Fibroblast of the aortic adventitia (primary cell): Measurements from ENCODE around the gene THEM5. TPM values are rescaled to one million over a fixed set of nuclear protein-coding genes. Genes with fewer than 3 reads are reported as not detected.
A peak's percentile ranks its signal among the peaks of the same experiment; 100 is the strongest.
"Not testable (repeated sequence)": the region's sequence is repeated elsewhere in the genome, so short reads cannot be mapped to it uniquely, and the experiment has no call there.

Experiments used
- DNase-seq: peaks from one replicate; pipeline ENCODE4 v3.0.0-alpha.2; 2010; ENCODE audit warnings: low read depth
- H3K4me3 ChIP-seq: 2 replicates; pipeline ENCODE4 v1.5.1; 2011; ENCODE audit warnings: low read depth, mild to moderate bottlenecking, control low read depth, low read length, moderate library complexity
- total RNA-seq: library from RNA; depleted of rRNA; stranded (reverse); fragments of >200 nt; gene quantifications from 2 replicates; pipeline ENCODE4 v1.2.3, GENCODE V29; 2012; ENCODE audit warnings: low replicate concordance
- TF ChIP-seq, protein P1 (sequence below): IDR thresholded peaks from 2 replicates; pipeline ENCODE4 v1.5.1; 2011; ENCODE audit warnings: mild to moderate bottlenecking, low read length, control low read depth, inconsistent platforms; ENCODE audit not compliant: insufficient read depth

The THEM5 gene, protein sequence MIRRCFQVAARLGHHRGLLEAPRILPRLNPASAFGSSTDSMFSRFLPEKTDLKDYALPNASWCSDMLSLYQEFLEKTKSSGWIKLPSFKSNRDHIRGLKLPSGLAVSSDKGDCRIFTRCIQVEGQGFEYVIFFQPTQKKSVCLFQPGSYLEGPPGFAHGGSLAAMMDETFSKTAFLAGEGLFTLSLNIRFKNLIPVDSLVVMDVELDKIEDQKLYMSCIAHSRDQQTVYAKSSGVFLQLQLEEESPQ
- not detected in 2 replicates for total RNA-seq

DNA sequence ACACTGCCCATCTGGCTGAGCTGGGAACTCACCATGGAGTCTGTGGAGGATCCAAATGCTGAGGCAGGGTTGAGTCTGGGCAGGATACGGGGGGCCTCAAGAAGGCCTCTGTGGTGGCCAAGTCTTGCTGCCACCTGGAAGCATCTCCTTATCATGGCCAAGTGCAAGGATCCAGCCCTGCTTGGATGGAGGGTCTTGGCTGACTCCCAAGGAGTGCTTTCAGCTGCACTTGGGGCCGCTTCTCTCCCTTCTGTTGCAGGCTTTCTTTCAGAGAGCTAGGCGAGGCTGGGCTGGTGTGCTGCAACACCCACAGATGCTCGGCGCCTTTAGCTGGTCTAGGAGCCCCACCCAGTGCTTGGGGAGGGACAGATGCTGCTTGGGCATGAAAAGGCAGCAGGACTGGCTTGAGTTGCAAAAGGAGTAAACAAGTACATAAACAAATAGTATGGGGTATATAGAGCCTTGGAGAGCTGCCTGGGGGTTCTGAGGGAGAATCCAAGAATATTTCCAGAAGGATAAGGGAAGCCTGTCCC lies at the start of gene THEM5:
Gene THEM5, minus strand, starts transcription at position 302 of the 533 bp plus-strand sequence. Its CDS starts 147 bp downstream, at position 155.
- TF ChIP-seq, protein P1, sequence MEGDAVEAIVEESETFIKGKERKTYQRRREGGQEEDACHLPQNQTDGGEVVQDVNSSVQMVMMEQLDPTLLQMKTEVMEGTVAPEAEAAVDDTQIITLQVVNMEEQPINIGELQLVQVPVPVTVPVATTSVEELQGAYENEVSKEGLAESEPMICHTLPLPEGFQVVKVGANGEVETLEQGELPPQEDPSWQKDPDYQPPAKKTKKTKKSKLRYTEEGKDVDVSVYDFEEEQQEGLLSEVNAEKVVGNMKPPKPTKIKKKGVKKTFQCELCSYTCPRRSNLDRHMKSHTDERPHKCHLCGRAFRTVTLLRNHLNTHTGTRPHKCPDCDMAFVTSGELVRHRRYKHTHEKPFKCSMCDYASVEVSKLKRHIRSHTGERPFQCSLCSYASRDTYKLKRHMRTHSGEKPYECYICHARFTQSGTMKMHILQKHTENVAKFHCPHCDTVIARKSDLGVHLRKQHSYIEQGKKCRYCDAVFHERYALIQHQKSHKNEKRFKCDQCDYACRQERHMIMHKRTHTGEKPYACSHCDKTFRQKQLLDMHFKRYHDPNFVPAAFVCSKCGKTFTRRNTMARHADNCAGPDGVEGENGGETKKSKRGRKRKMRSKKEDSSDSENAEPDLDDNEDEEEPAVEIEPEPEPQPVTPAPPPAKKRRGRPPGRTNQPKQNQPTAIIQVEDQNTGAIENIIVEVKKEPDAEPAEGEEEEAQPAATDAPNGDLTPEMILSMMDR: no peak
- no peak for DNase-seq

DNA sequence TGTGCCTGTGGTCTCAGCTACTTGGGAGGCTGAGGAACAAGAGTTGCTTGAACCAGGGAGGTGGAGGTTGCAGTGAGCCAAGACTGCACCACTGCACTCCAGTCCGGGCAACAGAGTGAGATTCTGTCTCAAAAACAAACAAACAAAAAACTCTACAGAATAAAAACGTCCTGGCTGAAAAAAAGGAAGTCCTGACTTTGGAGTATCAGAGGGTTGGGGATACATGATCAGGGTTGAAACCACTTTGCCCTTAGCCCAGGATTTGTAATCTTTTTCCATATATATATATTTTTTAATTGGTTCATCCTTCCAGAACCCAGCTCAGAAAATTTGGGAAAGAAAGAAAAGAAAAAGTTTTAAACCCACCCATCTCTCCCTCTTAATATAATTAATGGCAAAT lies 49.3 kb upstream of the THEM5 start:
- no peak overlapping the region for H3K4me3 ChIP-seq
- no peak for DNase-seq
- TF ChIP-seq, protein P1: no peak

More for the DNA sequence above, at the start of gene THEM5:
- H3K4me3 ChIP-seq: no peak within 1 kb of the TSS

DNA sequence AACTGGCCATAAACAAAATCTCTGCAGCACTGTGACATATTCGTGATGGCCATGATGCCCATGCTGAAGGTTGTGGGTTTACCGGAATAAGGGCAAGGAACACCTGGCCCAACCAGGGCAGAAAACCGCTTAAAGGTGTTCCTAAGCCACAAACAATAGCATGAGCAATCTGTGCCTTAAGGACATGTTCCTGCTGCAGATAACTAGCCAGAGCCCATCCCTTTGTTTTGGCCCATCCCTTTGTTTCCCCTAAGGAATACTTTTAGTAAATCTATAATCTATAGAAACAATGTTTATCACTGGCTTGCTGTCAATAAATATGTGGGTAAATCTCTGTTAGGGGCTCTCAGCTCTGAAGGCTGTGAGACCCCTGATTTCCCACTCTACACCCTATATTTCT lies 47.3 kb upstream of the THEM5 start:
- not testable (repeated sequence) for H3K4me3 ChIP-seq

DNA sequence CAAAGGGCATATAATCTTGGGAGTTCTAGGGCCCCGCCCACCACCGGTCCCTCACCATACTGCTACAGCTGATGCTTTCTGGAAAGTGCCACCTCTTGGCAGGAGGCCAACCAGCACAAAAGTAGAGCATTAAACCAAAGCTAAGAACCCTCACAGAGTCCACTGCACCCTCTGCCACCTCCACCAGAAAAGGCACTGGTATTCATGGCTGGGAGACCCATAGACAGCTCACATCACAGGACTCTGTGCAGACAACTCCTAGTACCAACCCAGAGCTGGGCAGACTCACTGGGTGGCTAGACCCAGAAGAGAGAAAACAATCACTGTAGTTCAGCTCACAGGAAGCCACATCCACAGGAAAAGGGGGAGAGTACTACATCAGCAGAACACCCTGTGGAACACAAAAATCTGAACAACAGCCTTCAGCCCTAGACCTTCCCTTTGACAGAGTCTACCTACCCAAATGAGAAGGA lies 45.0 kb upstream of the THEM5 start:
- TF ChIP-seq, protein P1: no peak
- DNase-seq: no peak
- H3K4me3 ChIP-seq: no peak overlapping the region

More for the DNA sequence above, 47.3 kb upstream of the THEM5 start:
- not testable (repeated sequence) for DNase-seq

DNA sequence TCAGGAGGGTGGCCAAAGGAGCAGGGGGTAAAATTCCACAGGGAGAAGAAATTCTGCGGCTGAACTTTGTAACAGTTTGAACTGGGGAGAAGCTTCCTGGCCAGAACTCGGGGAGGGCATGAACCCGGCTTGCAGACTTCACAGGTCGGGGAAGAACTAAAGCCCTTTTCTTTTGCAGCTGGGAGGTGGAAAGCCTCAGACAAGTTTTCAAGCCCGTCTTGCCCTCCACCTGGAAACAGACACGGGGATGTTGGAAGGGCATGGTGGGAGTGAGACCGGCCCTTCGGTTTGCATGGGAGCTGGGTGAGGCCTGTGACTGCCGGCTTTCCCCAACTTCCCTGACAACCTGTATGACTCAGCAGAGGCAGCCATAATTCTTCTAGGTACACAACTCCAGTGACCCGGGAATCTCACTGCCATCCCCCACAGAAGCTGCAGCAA lies 44.5 kb upstream of the THEM5 start:
- TF ChIP-seq, protein P1: no peak
- no peak for DNase-seq
- no peak overlapping the region for H3K4me3 ChIP-seq

DNA sequence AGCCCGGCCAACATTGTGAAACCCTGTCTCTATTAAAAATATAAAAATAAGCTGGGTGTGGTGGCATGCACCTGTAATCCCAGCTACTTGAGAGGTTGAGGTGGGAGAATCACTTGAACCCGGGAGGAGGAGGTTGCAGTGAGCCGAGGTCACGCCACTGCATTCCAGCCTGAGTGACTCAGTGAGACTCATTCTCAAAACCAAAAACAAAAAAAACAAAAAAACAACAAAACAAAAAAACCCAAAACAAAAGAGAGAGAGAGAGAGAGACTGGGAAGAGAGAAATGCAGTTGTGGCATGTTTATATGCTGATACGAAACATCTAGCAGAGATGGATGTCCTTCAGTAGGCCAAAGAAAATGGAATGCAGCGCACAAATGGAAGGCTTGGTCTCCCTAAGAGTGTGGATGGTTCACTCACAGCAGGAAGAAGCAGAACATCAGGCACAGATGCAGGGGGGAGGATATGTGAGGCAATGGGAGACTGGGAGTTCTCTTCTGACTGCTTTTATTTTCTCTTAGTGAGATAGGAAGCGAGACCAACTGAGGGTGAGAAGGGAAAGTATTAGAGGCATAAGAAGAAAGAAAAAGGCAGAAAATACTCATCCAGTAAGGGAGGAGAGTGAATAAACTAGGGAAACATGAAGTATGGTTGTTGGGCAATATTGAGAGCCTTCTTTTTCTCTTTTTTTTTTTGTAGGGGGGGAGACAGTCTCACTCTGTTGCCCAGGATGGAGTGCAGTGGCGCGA lies 39.8 kb upstream of the THEM5 start:
- no peak overlapping the region for H3K4me3 ChIP-seq
- no peak for DNase-seq
- TF ChIP-seq, protein P1: no peak

DNA sequence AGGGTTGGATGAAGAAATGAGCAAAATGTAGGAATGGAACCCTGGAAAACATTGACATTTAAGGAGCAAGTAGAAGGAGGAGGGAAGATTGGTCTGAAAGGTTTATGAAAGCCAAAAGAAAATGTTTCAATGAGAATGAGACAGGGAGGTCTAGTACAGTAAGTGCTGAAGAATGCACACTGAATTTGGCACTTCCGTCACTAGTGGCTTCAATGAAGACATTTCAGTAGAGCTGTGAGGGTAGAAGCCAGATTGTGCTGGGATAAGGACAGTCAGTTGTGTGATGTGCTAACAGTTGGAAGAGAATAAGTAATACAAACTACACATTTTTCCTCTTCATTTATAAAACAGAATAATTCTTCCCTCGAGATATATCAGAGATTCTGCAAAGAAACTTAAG lies 38.7 kb upstream of the THEM5 start:
- TF ChIP-seq, protein P1: no peak
- no peak overlapping the region for H3K4me3 ChIP-seq
- peak; percentile 48 for DNase-seq
